ENCODE measurements around the gene TESPA1.

DNA sequence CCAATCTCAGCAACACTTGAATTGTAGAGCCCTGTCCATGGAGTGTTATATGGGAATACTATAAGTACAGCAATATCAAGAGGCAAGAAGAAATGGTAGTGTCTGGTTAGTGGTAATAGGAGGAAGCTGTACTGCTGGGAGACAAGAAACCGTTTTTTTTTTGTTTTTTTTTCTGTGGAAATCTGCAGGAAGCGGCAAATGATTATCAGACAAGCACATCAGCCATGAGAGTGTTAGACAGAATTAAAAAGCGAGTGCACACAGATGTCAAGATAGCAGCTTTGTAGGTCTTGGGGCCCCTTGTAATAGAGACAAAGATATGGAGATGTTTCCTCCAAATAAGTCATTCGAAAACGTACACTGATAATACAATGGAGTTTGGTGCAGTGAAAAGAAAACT lies 6.7 kb downstream of the TESPA1 start:
- TF ChIP-seq CTBP1 (IDR thresholded peaks at IDR 0.05; ENCODE audit: borderline replicate concordance), result no peak
- TF ChIP-seq, protein P1, sequence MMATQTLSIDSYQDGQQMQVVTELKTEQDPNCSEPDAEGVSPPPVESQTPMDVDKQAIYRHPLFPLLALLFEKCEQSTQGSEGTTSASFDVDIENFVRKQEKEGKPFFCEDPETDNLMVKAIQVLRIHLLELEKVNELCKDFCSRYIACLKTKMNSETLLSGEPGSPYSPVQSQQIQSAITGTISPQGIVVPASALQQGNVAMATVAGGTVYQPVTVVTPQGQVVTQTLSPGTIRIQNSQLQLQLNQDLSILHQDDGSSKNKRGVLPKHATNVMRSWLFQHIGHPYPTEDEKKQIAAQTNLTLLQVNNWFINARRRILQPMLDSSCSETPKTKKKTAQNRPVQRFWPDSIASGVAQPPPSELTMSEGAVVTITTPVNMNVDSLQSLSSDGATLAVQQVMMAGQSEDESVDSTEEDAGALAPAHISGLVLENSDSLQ (IDR thresholded peaks at IDR 0.05), result no peak
- no peak for TF ChIP-seq ZNF384 (IDR thresholded peaks at IDR 0.05)
- no peak for TF ChIP-seq FOXM1 (IDR thresholded peaks at IDR 0.05; ENCODE audit: borderline replicate concordance)
- no peak for TF ChIP-seq TARDBP (IDR thresholded peaks at IDR 0.05)
- TF ChIP-seq ARNT (IDR thresholded peaks at IDR 0.05), result no peak
- TF ChIP-seq NFRKB (IDR thresholded peaks at IDR 0.05), result no peak
- TF ChIP-seq SP1 (IDR thresholded peaks at IDR 0.05), result no peak
- TF ChIP-seq SUZ12 (IDR thresholded peaks at IDR 0.05), result no peak
- TF ChIP-seq L3MBTL2 (conservative IDR thresholded peaks at IDR 0.05), result no peak
- no peak for TF ChIP-seq FOXK2 (IDR thresholded peaks at IDR 0.05)
- TF ChIP-seq BHLHE40 (IDR thresholded peaks at IDR 0.05; ENCODE audit: borderline replicate concordance), result no peak
- TF ChIP-seq FOXA1 (IDR thresholded peaks at IDR 0.05), result no peak

Measured in HEK293T (cell line).